ENCODE results near the gene CDIP1.

Gene CDIP1

GRCh38 chr16:4538350-4539235 lies at the start of gene CDIP1:
Gene CDIP1, minus strand, starts transcription at chr16:4538773. Its CDS starts 24,643 bp downstream, at chr16:4514130.
- peak within 1 kb of the TSS; percentile 79 for H3K4me3 ChIP-seq (ENCODE audit: low read depth, low read length)
- TF ChIP-seq CTCF (conservative IDR thresholded peaks at IDR 0.05; ENCODE audit: low read depth, low read length), result no peak
- peak; percentile 95 for DNase-seq (ENCODE audit: low read depth)

GRCh38 chr16:4586291-4586690 lies 47.7 kb upstream of the CDIP1 start:
- no peak for TF ChIP-seq CTCF (conservative IDR thresholded peaks at IDR 0.05; ENCODE audit: low read depth, low read length)
- DNase-seq (ENCODE audit: low read depth), result no peak
- no peak overlapping the region for H3K4me3 ChIP-seq (ENCODE audit: low read depth, low read length)

- no peak for DNase-seq (ENCODE audit: low read depth)
- no peak overlapping the region for H3K4me3 ChIP-seq (ENCODE audit: low read depth, low read length)
- TF ChIP-seq CTCF (conservative IDR thresholded peaks at IDR 0.05; ENCODE audit: low read depth, low read length), result no peak
These were observed 45.3 kb upstream of the CDIP1 start for GRCh38 chr16:4583906-4584305.

GRCh38 chr16:4580250-4580649 lies 41.7 kb upstream of the CDIP1 start:
- no peak for TF ChIP-seq CTCF (conservative IDR thresholded peaks at IDR 0.05; ENCODE audit: low read depth, low read length)
- no peak overlapping the region for H3K4me3 ChIP-seq (ENCODE audit: low read depth, low read length)
- peak; percentile 35 for DNase-seq (ENCODE audit: low read depth)

- TF ChIP-seq CTCF (conservative IDR thresholded peaks at IDR 0.05; ENCODE audit: low read depth, low read length), result no peak
- no peak for DNase-seq (ENCODE audit: low read depth)
- H3K4me3 ChIP-seq (ENCODE audit: low read depth, low read length), result no peak overlapping the region
These were observed 40.5 kb upstream of the CDIP1 start for GRCh38 chr16:4578961-4579530.

GRCh38 chr16:4576008-4576407 lies 37.4 kb upstream of the CDIP1 start:
- TF ChIP-seq CTCF (conservative IDR thresholded peaks at IDR 0.05; ENCODE audit: low read depth, low read length), result no peak
- no peak overlapping the region for H3K4me3 ChIP-seq (ENCODE audit: low read depth, low read length)
- DNase-seq (ENCODE audit: low read depth), result no peak

Data from choroid plexus epithelial cell (primary cell).